K562 (cell line): ENCODE measurements around the gene SLC40A1. TPM values are rescaled to one million over a fixed set of nuclear protein-coding genes. Genes with fewer than 3 reads are reported as not detected.

Source experiments
- ATAC-seq: fragments of 200-7000 bp; cut with Tn5 transposase; 3 replicates; pipeline ENCODE4 v1.9.1; 2020; ENCODE audit warnings: moderate library complexity
- BruUV-seq: library from RNA; stranded (reverse); fragments of 400-500 nt; replicated peaks from 2 replicates; lab custom pipeline; 2021; lab: Mats Ljungman, UMichigan
- CTCF ChIA-PET: fragments of 300-600 bp; formaldehyde crosslinking; extraction: SDS; loops from one replicate; lab custom pipeline; 2021; ENCODE audit warnings: low intra/inter-chr PET ratio; lab: Yijun Ruan, JAX
- POLR2A ChIA-PET: fragments of 300-600, 350-650 bp; sonication (Branson Sonifier 250); formaldehyde crosslinking; extraction: SDS; loops from one replicate; lab custom pipeline; 2021; ENCODE audit warnings: antibody characterized with exemption, inconsistent platforms; lab: Yijun Ruan, JAX
- DNase-seq, 4 experiments: peaks; one replicate each; pipeline versions ENCODE4 v3.0.0 to v3.0.0-alpha.2; 2011 to 2018; ENCODE audit warnings: low spot score in 3 of 4, mixed read lengths in 3 of 4; ENCODE audit errors: extremely low read depth in 1 of 4
- FAIRE-seq: peaks from 2 replicates; lab custom pipeline; 2011; peaks lifted over from hg19 to GRCh38; lab: Jason Lieb, UNC
- H2AFZ ChIP-seq: 2 replicates; pipeline ENCODE4 v1.6.0; 2011; ENCODE audit warnings: low read depth, low read length, control low read depth, inconsistent platforms
- H3K27ac ChIP-seq: fragments of 200-600 bp; 3 replicates; pipeline ENCODE4 v1.8.0; 2011; ENCODE audit warnings: low read depth, mild to moderate bottlenecking, control low read depth, inconsistent platforms, low read length, moderate library complexity, mixed read lengths; ENCODE audit errors: extremely low read depth
- H3K27me3 ChIP-seq, 2 experiments: fragments of 300-600 bp in 1 of 2; 2 replicates in 1 of 2; 3 replicates in 1 of 2; pipeline versions ENCODE4 v1.6.0 to v1.8.0; 2011; ENCODE audit warnings: inconsistent platforms in 2 of 2, low read length in 2 of 2, mild to moderate bottlenecking in 1 of 2, mixed read lengths in 1 of 2, moderate library complexity in 1 of 2; ENCODE audit not compliant: control insufficient read depth in 2 of 2, insufficient read depth in 2 of 2
- H3K36me3 ChIP-seq: fragments of 300-600 bp; 3 replicates; pipeline ENCODE4 v1.8.0; 2011; ENCODE audit warnings: mild to moderate bottlenecking, low read length, inconsistent platforms; ENCODE audit not compliant: control insufficient read depth, insufficient read depth
- H3K4me1 ChIP-seq, 2 experiments: fragments of 200-600 bp in 1 of 2; replicated peaks in 1 of 2; 2 replicates in 1 of 2; 3 replicates in 1 of 2; pipeline versions ENCODE4 v1.5.1 to v1.8.0; 2011; ENCODE audit warnings: inconsistent platforms in 2 of 2, low read length in 2 of 2, mild to moderate bottlenecking in 1 of 2, mixed read lengths in 1 of 2, moderate library complexity in 1 of 2; ENCODE audit not compliant: control insufficient read depth in 2 of 2, insufficient read depth in 2 of 2
- H3K4me2 ChIP-seq: 2 replicates; pipeline ENCODE4 v1.6.1; 2011; ENCODE audit warnings: low read length, control low read depth, inconsistent platforms, mixed read lengths; ENCODE audit not compliant: insufficient read depth
- H3K4me3 ChIP-seq: fragments of 200-600 bp; sonication (generic), shearing (Covaris generic); 2 replicates; pipeline ENCODE4 v1.5.1; 2016; ENCODE audit warnings: control low read depth, inconsistent platforms
- H3K79me2 ChIP-seq: fragments of 200-600 bp; 3 replicates; pipeline ENCODE4 v1.8.0; 2011; ENCODE audit warnings: low read length, inconsistent platforms; ENCODE audit not compliant: control insufficient read depth, insufficient read depth
- H3K9ac ChIP-seq, 2 experiments: 2 replicates each; pipeline versions ENCODE4 v1.6.0 to v1.6.1; 2011; ENCODE audit warnings: low read depth in 2 of 2, low read length in 2 of 2, control low read depth in 1 of 2, inconsistent platforms in 1 of 2, mild to moderate bottlenecking in 1 of 2, mixed read lengths in 1 of 2; ENCODE audit not compliant: insufficient read depth in 1 of 2
- H3K9me1 ChIP-seq: one replicate; pipeline ENCODE4 v1.6.0; 2011; ENCODE audit warnings: inconsistent platforms, mild to moderate bottlenecking, low read length, moderate library complexity; ENCODE audit not compliant: control insufficient read depth, insufficient read depth
- H3K9me3 ChIP-seq: replicated peaks from 2 replicates; pipeline ENCODE4 v1.5.1; 2011; ENCODE audit warnings: low read depth, low read length, inconsistent platforms; ENCODE audit not compliant: control insufficient read depth, insufficient read depth
- H4K20me1 ChIP-seq: replicated peaks from 2 replicates; pipeline ENCODE4 v1.6.1; 2011; ENCODE audit warnings: low read length, inconsistent platforms, mixed read lengths; ENCODE audit not compliant: control insufficient read depth, insufficient read depth
- C11orf30 ChIP-seq: fragments of 450-650 bp; IDR thresholded peaks from 2 replicates; pipeline ENCODE4 v1.6.1; 2016; ENCODE audit warnings: low read depth, mild to moderate bottlenecking
- CEBPB ChIP-seq: fragments of 450-650 bp; IDR thresholded peaks from 2 replicates; pipeline ENCODE4 v1.6.1; 2016; ENCODE audit warnings: missing genetic modification characterization, missing compliant biosample characterization
- DMBX1 ChIP-seq: fragments of 250-450 bp; sonication (Bioruptor Pico); IDR thresholded peaks from 2 replicates; pipeline ENCODE4 v1.8.0; 2022; ENCODE audit warnings: inconsistent platforms, mild to moderate bottlenecking, moderate library complexity, borderline replicate concordance
- E2F3 ChIP-seq: fragments of 250-450 bp; sonication (Bioruptor Pico); IDR thresholded peaks from 2 replicates; pipeline ENCODE4 v1.4.0; 2020; ENCODE audit warnings: mild to moderate bottlenecking
- EP300 ChIP-seq: IDR thresholded peaks from 2 replicates; pipeline ENCODE4 v1.6.1; 2012; ENCODE audit warnings: low read length, improper control_type of control experiment
- FOS ChIP-seq: IDR thresholded peaks from 3 replicates; pipeline ENCODE4 v1.6.1; 2011; ENCODE audit not compliant: insufficient read length; ENCODE audit errors: extremely low read depth
- HNRNPUL1 ChIP-seq: fragments of 200-400 bp; formaldehyde crosslinking; IDR thresholded peaks from 2 replicates; pipeline ENCODE4 v1.6.1; 2017; ENCODE audit warnings: low read length
- RAD51 ChIP-seq: fragments of 450-650 bp; IDR thresholded peaks from 2 replicates; pipeline ENCODE4 v1.7.1; 2016; ENCODE audit warnings: low read depth, mild to moderate bottlenecking, borderline replicate concordance
- RBM15 ChIP-seq: fragments of 200-400 bp; formaldehyde crosslinking; IDR thresholded peaks from 2 replicates; pipeline ENCODE4 v1.6.1; 2018; ENCODE audit warnings: mild to moderate bottlenecking, low read length, moderate library complexity; ENCODE audit not compliant: insufficient read depth
- SMARCA4 ChIP-seq: fragments of 450-650 bp; IDR thresholded peaks from 2 replicates; pipeline ENCODE4 v1.6.1; 2016
- TARDBP ChIP-seq: fragments of 450-650 bp; IDR thresholded peaks from 2 replicates; pipeline ENCODE4 v1.6.1; 2016
- ZSCAN32 ChIP-seq: fragments of 450-650 bp; formaldehyde crosslinking; IDR thresholded peaks from 2 replicates; pipeline ENCODE4 v1.4.0; 2020; ENCODE audit warnings: mild to moderate bottlenecking, moderate library complexity
- WGBS: fragments of 100-300 bp; shearing (Covaris generic); methylation state at CpG from one replicate; pipeline ENCODE4 v1.1.6; 2016; ENCODE audit warnings: low coverage, mixed read lengths; ENCODE audit not compliant: insufficient coverage; ENCODE audit errors: missing lambda C conversion rate; 5-methylcytosine and 5-hydroxymethylcytosine counted together
- in situ Hi-C: fragments of 300-500 bp; cut with MboI; formaldehyde crosslinking; loops from 4 replicates; pipeline ENCODE4 v1.15.0; 2018; ENCODE audit warnings: inconsistent platforms, mixed read lengths
- intact Hi-C: fragments of 100-400 bp; cut with micrococcal nuclease; formaldehyde crosslinking; loops from 2 replicates; pipeline ENCODE4 v1.14.2; 2022
- polyA plus RNA-seq, 8 experiments: library from polyadenylated mRNA; depleted of rRNA in 4 of 8; stranded (reverse) in 5 of 8; unstranded in 3 of 8; fragments of >200 nt; fragmentation: Nextera tagmentation in 2 of 8; fragmentation: Illumina TruSeq in 1 of 8; extraction: Ambion mirVana in 2 of 8; extraction: Trizol in 1 of 8; gene quantifications; 2 replicates each; pipeline versions ENCODE4 v1.2.1 to v1.2.3, GENCODE V29; 2011 to 2014; ENCODE audit warnings: inconsistent platforms in 1 of 8, missing spikeins in 1 of 8
- total RNA-seq, 7 experiments: library from RNA; depleted of rRNA in 6 of 7; stranded (reverse); fragments of >200 nt in 6 of 7; fragmentation: Illumina TruSeq in 2 of 7; extraction: Trizol in 2 of 7; gene quantifications; 2 replicates each; pipeline versions ENCODE4 v1.2.1 to v1.2.3, GENCODE V29; 2011 to 2021; ENCODE audit warnings: low replicate concordance in 1 of 7
- TF ChIP-seq, protein P1 (sequence below): sonication (generic); IDR thresholded peaks from 2 replicates; pipeline ENCODE4 v1.6.1; 2016
- TF ChIP-seq, protein P2 (sequence below): sonication (generic); formaldehyde crosslinking; IDR thresholded peaks from 2 replicates; pipeline ENCODE4 v1.9.0; 2022; ENCODE audit warnings: mild to moderate bottlenecking, missing genetic modification reagents
- TF ChIP-seq, protein P3 (sequence below): fragments of 450-650 bp; IDR thresholded peaks from 2 replicates; pipeline ENCODE4 v1.6.1; 2017; ENCODE audit warnings: antibody characterized with exemption, mild to moderate bottlenecking

Gene SLC40A1
- total and polyA plus RNA-seq, 9 of the 15 experiments (the other 6 are each of a cell fraction or from before 2014, with no cell fraction given) = 42.2 to 95.9 (median 54.9) TPM

DNA sequence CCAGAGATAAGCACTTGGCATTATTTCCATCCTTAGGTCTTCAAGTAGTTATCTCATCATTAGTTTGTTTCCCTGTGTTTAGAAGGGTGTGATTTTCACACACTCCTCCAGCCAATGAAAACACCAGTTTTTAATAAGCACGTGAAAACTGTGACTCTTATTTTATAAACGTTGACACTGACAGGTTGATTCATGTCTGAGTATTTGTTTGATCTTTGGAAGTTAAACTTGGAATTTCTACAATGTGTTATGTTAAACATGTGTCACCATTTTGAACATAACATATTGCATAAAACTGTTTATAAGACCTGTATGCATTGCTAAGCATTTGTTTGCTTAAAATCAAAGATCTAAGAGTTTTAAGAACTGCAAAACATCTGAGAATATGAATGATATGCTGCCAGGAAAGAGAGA, 27.6 kb downstream of the SLC40A1 start (continued):
- TF ChIP-seq, protein P1, sequence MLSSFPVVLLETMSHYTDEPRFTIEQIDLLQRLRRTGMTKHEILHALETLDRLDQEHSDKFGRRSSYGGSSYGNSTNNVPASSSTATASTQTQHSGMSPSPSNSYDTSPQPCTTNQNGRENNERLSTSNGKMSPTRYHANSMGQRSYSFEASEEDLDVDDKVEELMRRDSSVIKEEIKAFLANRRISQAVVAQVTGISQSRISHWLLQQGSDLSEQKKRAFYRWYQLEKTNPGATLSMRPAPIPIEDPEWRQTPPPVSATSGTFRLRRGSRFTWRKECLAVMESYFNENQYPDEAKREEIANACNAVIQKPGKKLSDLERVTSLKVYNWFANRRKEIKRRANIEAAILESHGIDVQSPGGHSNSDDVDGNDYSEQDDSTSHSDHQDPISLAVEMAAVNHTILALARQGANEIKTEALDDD = peak; percentile 53; the same call in 1 of the 2 replicates
- no peak for TF ChIP-seq C11orf30
- TF ChIP-seq, protein P2, sequence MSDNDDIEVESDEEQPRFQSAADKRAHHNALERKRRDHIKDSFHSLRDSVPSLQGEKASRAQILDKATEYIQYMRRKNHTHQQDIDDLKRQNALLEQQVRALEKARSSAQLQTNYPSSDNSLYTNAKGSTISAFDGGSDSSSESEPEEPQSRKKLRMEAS (CRISPR knock-in tag) = no peak

DNA sequence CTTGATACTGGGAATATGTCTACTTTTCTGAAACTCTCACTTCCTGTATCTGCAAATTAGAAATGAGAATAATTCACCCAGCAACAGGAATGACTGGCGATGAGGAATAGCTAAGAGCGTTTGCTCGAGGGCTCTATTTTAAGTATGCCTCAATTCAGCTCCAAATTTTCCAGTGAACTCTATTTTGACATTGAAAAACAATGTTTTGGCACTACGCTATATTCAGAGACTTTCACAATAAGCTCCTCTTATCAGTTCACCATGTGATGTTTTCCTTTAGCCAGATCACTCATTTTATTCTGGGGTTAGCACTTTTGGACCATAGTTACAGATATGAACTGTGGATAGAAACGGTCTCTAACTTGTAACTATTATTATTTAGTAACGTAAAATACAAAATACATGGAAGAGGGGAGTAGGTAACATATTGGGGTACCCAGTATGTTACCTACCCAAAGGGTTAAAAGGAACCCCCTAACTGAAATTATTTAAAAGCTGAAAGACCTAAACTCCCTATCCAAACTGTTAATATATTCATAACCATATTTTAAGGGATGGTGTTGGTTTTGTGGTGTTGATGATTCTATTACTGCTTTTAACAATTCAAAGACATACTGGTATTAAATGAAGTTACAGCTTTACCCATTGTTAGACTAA, 28.1 kb downstream of the SLC40A1 start:
- ATAC-seq (peak; percentile 35), DNase-seq (no peak), FAIRE-seq (peak; percentile 71)
- Histone ChIP-seq H3K27me3 (no peaks in the 10 kb centered on the region), H3K36me3 (no peaks in the 10 kb centered on the region), H3K27ac (peak overlapping the region; percentile 46; the same call in 2 of the 3 replicates), H4K20me1 (no peaks in the 10 kb centered on the region), H3K9ac (peak overlapping the region in 1 of 2 experiments; percentile 38; a peak in 1 of 4 replicates), H2AFZ (peak overlapping the region; percentile 74), H3K4me1 (peaks cover 0 to 18% of the 10 kb centered on the region in 2 experiments; a peak in 4 of 5 replicates), H3K4me2 (no peak overlapping the region; the same call in 1 of the 2 replicates), H3K79me2 (no peaks in the 10 kb centered on the region), H3K9me3 (no peaks in the 10 kb centered on the region), H3K4me3 (no peak overlapping the region), H3K9me1 (no peaks in the 10 kb centered on the region)
- intact Hi-C loops = loop anchor here (5.0 kb wide), 1 partner anchor 45 kb away; no protein-coding TSS in a partner anchor
- 15% methylated on average over 6 of the region's 6 CpGs for WGBS
- ChIA-PET CTCF (no interaction called here), POLR2A (interaction anchor here (0.5 to 1.3 kb wide), 3 partner anchors 12 to 33 kb away, joined by 3 to 7 read pairs (median 5); no protein-coding TSS in a partner anchor)
- in situ Hi-C loops = no loop called here
- BruUV-seq = no TSS peak
- TF ChIP-seq SMARCA4 = 0 out of 2 replicates have a peak, but pooled peaks have one; percentile 31
- TF ChIP-seq RAD51 = 0 out of 2 replicates have a peak, but pooled peaks have one; percentile 8
- no peak for TF ChIP-seq EP300
- no peak for TF ChIP-seq HNRNPUL1
- TF ChIP-seq, protein P3, sequence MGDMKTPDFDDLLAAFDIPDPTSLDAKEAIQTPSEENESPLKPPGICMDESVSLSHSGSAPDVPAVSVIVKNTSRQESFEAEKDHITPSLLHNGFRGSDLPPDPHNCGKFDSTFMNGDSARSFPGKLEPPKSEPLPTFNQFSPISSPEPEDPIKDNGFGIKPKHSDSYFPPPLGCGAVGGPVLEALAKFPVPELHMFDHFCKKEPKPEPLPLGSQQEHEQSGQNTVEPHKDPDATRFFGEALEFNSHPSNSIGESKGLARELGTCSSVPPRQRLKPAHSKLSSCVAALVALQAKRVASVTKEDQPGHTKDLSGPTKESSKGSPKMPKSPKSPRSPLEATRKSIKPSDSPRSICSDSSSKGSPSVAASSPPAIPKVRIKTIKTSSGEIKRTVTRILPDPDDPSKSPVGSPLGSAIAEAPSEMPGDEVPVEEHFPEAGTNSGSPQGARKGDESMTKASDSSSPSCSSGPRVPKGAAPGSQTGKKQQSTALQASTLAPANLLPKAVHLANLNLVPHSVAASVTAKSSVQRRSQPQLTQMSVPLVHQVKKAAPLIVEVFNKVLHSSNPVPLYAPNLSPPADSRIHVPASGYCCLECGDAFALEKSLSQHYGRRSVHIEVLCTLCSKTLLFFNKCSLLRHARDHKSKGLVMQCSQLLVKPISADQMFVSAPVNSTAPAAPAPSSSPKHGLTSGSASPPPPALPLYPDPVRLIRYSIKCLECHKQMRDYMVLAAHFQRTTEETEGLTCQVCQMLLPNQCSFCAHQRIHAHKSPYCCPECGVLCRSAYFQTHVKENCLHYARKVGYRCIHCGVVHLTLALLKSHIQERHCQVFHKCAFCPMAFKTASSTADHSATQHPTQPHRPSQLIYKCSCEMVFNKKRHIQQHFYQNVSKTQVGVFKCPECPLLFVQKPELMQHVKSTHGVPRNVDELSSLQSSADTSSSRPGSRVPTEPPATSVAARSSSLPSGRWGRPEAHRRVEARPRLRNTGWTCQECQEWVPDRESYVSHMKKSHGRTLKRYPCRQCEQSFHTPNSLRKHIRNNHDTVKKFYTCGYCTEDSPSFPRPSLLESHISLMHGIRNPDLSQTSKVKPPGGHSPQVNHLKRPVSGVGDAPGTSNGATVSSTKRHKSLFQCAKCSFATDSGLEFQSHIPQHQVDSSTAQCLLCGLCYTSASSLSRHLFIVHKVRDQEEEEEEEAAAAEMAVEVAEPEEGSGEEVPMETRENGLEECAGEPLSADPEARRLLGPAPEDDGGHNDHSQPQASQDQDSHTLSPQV = 0 out of 2 replicates have a peak, but pooled peaks have one; percentile 27
- TF ChIP-seq RBM15 = no peak
- TF ChIP-seq E2F3 (CRISPR knock-in tag) = no peak
- no peak for TF ChIP-seq ZSCAN32
- TF ChIP-seq TARDBP = no peak
- TF ChIP-seq CEBPB (tag) = peak; percentile 77
- no peak for TF ChIP-seq FOS
- 0 out of 2 replicates have a peak, but pooled peaks have one; percentile 43 for TF ChIP-seq DMBX1
